H9 (cell line): ENCODE measurements around the gene CDK11A. TPM values are rescaled to one million over a fixed set of nuclear protein-coding genes. Genes with fewer than 3 reads are reported as not detected.

Experiments
- DNase-seq: peaks from one replicate; pipeline ENCODE4 v3.0.0-alpha.2; 2017
- H2AFZ ChIP-seq: one replicate; pipeline ENCODE4 v1.6.1; 2013; ENCODE audit warnings: mild to moderate bottlenecking, low read length, control low read depth, moderate library complexity
- H2AK5ac ChIP-seq: 2 replicates; pipeline ENCODE4 v1.6.1; 2013; ENCODE audit warnings: low read length, control low read depth, mixed read lengths; ENCODE audit not compliant: insufficient read length
- H2BK120ac ChIP-seq: one replicate; pipeline ENCODE4 v1.6.1; 2013; ENCODE audit warnings: low read depth, mild to moderate bottlenecking, low read length, control low read depth, inconsistent platforms; ENCODE audit not compliant: poor library complexity, severe bottlenecking
- H2BK12ac ChIP-seq: 2 replicates; pipeline ENCODE4 v1.6.1; 2013; ENCODE audit warnings: low read length, control low read depth, mixed read lengths, low read depth; ENCODE audit not compliant: insufficient read length
- H2BK15ac ChIP-seq: 2 replicates; pipeline ENCODE4 v1.6.1; 2013; ENCODE audit warnings: low read depth, low read length, control low read depth
- H2BK20ac ChIP-seq: one replicate; pipeline ENCODE4 v1.6.1; 2013; ENCODE audit warnings: low read depth, mild to moderate bottlenecking, low read length, control low read depth, inconsistent platforms; ENCODE audit not compliant: poor library complexity, severe bottlenecking
- H2BK5ac ChIP-seq: 2 replicates; pipeline ENCODE4 v1.6.1; 2013; ENCODE audit warnings: low read length, control low read depth, mixed read lengths; ENCODE audit not compliant: insufficient read length
- H3K14ac ChIP-seq: 2 replicates; pipeline ENCODE4 v1.6.1; 2013; ENCODE audit warnings: low read length, control low read depth; ENCODE audit not compliant: insufficient read depth
- H3K18ac ChIP-seq: 2 replicates; pipeline ENCODE4 v1.6.1; 2013; ENCODE audit warnings: low read depth, mild to moderate bottlenecking, mixed read lengths, low read length, control low read depth; ENCODE audit not compliant: insufficient read length
- H3K23ac ChIP-seq: 2 replicates; pipeline ENCODE4 v1.6.1; 2013; ENCODE audit warnings: low read length, control low read depth, mixed read lengths, low read depth; ENCODE audit not compliant: insufficient read length
- H3K23me2 ChIP-seq: 2 replicates; pipeline ENCODE4 v1.6.1; 2013; ENCODE audit warnings: low read depth, mild to moderate bottlenecking, mixed read lengths, low read length, control low read depth; ENCODE audit not compliant: insufficient read length, poor library complexity, severe bottlenecking
- H3K27ac ChIP-seq: 2 replicates; pipeline ENCODE4 v1.5.1; 2013; ENCODE audit warnings: low read length, control low read depth, mixed read lengths, low read depth; ENCODE audit not compliant: insufficient read length
- H3K27me3 ChIP-seq: 2 replicates; pipeline ENCODE4 v1.6.1; 2013; ENCODE audit warnings: low read length, control low read depth, inconsistent platforms; ENCODE audit not compliant: insufficient read depth
- H3K4ac ChIP-seq: 2 replicates; pipeline ENCODE4 v1.6.1; 2013; ENCODE audit warnings: low read depth, mild to moderate bottlenecking, control low read depth, inconsistent platforms, low read length, moderate library complexity
- H3K4me1 ChIP-seq: 2 replicates; pipeline ENCODE4 v1.6.1; 2013; ENCODE audit warnings: low read length, control low read depth, inconsistent platforms; ENCODE audit not compliant: insufficient read depth
- H3K4me2 ChIP-seq: 2 replicates; pipeline ENCODE4 v1.6.1; 2013; ENCODE audit warnings: low read length, control low read depth, mixed read lengths; ENCODE audit not compliant: insufficient read length, insufficient read depth
- H3K56ac ChIP-seq: 2 replicates; pipeline ENCODE4 v1.6.1; 2013; ENCODE audit warnings: low read depth, mild to moderate bottlenecking, mixed read lengths, low read length, control low read depth; ENCODE audit not compliant: insufficient read length
- H3K79me1 ChIP-seq: 2 replicates; pipeline ENCODE4 v1.6.1; 2013; ENCODE audit warnings: low read depth, mild to moderate bottlenecking, moderate library complexity, low read length, control low read depth, inconsistent platforms; ENCODE audit not compliant: insufficient read depth, poor library complexity, severe bottlenecking
- H3K79me2 ChIP-seq: 2 replicates; pipeline ENCODE4 v1.6.1; 2013; ENCODE audit warnings: low read length, control low read depth, inconsistent platforms; ENCODE audit not compliant: insufficient read depth
- H3K9ac ChIP-seq: 2 replicates; pipeline ENCODE4 v1.6.1; 2013; ENCODE audit warnings: low read length, control low read depth, mixed read lengths; ENCODE audit not compliant: insufficient read length; ENCODE audit errors: extremely low read depth
- H3K9me3 ChIP-seq: one replicate; pipeline ENCODE4 v1.6.1; 2013; ENCODE audit warnings: low read depth, low read length, inconsistent platforms; ENCODE audit not compliant: control insufficient read depth
- H3T11ph ChIP-seq: one replicate; pipeline ENCODE4 v1.6.1; 2013; ENCODE audit warnings: mild to moderate bottlenecking, low read length, control low read depth, inconsistent platforms
- H4K20me1 ChIP-seq: one replicate; pipeline ENCODE4 v1.6.1; 2013; ENCODE audit not compliant: control insufficient read depth, insufficient read length, insufficient read depth
- H4K5ac ChIP-seq: 2 replicates; pipeline ENCODE4 v1.6.1; 2013; ENCODE audit warnings: low read depth, mild to moderate bottlenecking, mixed read lengths, low read length, control low read depth; ENCODE audit not compliant: insufficient read length
- H4K8ac ChIP-seq: replicated peaks from 2 replicates; pipeline ENCODE4 v1.6.1; 2013; ENCODE audit warnings: low read length, control low read depth, mixed read lengths, low read depth; ENCODE audit not compliant: insufficient read length
- H4K91ac ChIP-seq: 2 replicates; pipeline ENCODE4 v1.6.1; 2013; ENCODE audit warnings: low read depth, mild to moderate bottlenecking, moderate library complexity, mixed read lengths, low read length, control low read depth; ENCODE audit not compliant: insufficient read length
- H3K27ac Mint-ChIP-seq, 3 experiments: 2 replicates in 2 of 3; 3 replicates in 1 of 3; pipeline ENCODE4 v1.8.0; 2020 to 2021; ENCODE audit warnings: mixed read lengths in 3 of 3, mild to moderate bottlenecking in 1 of 3, moderate library complexity in 1 of 3
- H3K27me3 Mint-ChIP-seq: 2 replicates; pipeline ENCODE4 v1.8.0; 2021; ENCODE audit warnings: low read depth, mild to moderate bottlenecking, moderate library complexity, mixed read lengths
- H3K36me3 Mint-ChIP-seq, 3 experiments: 2 replicates in 2 of 3; 3 replicates in 1 of 3; pipeline ENCODE4 v1.8.0; 2020 to 2021; ENCODE audit warnings: low read depth in 3 of 3, mixed read lengths in 3 of 3; ENCODE audit not compliant: insufficient read depth in 1 of 3
- H3K4me1 Mint-ChIP-seq, 2 experiments: 2 replicates each; pipeline ENCODE4 v1.8.0; 2020; ENCODE audit warnings: mixed read lengths in 2 of 2
- H3K4me3 Mint-ChIP-seq, 2 experiments: 2 replicates in 1 of 2; 3 replicates in 1 of 2; pipeline ENCODE4 v1.8.0; 2020 to 2021; ENCODE audit warnings: mild to moderate bottlenecking in 2 of 2, mixed read lengths in 2 of 2, moderate library complexity in 1 of 2
- H3K9me3 Mint-ChIP-seq, 2 experiments: 2 replicates in 1 of 2; 3 replicates in 1 of 2; pipeline ENCODE4 v1.8.0; 2020; ENCODE audit warnings: mild to moderate bottlenecking in 2 of 2, mixed read lengths in 2 of 2, moderate library complexity in 1 of 2
- CTCF ChIP-seq: fragments of 200-600 bp; sonication (generic); conservative IDR thresholded peaks from 3 replicates; pipeline ENCODE4 v1.8.0; 2021; ENCODE audit warnings: antibody characterized with exemption, mild to moderate bottlenecking
- WGBS: extraction: QIAGEN DNeasy Blood & Tissue Kit; methylation state at CpG from one replicate; pipeline ENCODE4 v1.1.7; 2013; ENCODE audit warnings: missing lambda C conversion rate, low lambda C conversion rate, mixed read lengths; ENCODE audit not compliant: insufficient read length; ENCODE audit errors: extremely low coverage; 5-methylcytosine and 5-hydroxymethylcytosine counted together
- total RNA-seq: library from RNA; stranded (reverse); gene quantifications from 2 replicates; pipeline ENCODE4 v1.2.1, GENCODE V29; 2021

CDK11A gene
- total RNA-seq, 1 experiment from 2014 or later: 49.5 TPM

- Histone ChIP-seq H3K4ac (no peak overlapping the region), H3K4me1 (no peaks in the 10 kb centered on the region), H2AFZ (no peak overlapping the region), H3K79me1 (peaks cover 6% of the 10 kb centered on the region), H2BK120ac (no peak overlapping the region), H2AK5ac (no peak overlapping the region), H3K9ac (no peak overlapping the region), H4K8ac (no peak overlapping the region), H2BK5ac (no peak overlapping the region), H4K20me1 (no peaks in the 10 kb centered on the region), H3K9me3 (no peaks in the 10 kb centered on the region), H3K79me2 (no peaks in the 10 kb centered on the region; the same call in 1 of the 2 replicates), H2BK15ac (no peak overlapping the region), H3K27ac (no peak overlapping the region), H2BK12ac (no peak overlapping the region), H3K23ac (no peak overlapping the region), H3K23me2 (no peaks in the 10 kb centered on the region), H2BK20ac (no peak overlapping the region), H4K5ac (no peak overlapping the region), H3K18ac (no peak overlapping the region), H3K4me2 (no peak overlapping the region), H4K91ac (no peak overlapping the region), H3K27me3 (no peaks in the 10 kb centered on the region), H3K14ac (no peak overlapping the region), H3T11ph (no peak overlapping the region), H3K56ac (no peak overlapping the region)
- no peak overlapping the region for H3K4me3 Mint-ChIP-seq
- no peaks in the 10 kb centered on the region for H3K4me1 Mint-ChIP-seq
- no peaks in the 10 kb centered on the region; a peak in 1 of 5 replicates for H3K9me3 Mint-ChIP-seq
- no peak for TF ChIP-seq CTCF
- no peak overlapping the region for H3K27ac Mint-ChIP-seq
- DNase-seq: no peak
- no CpG with 5 or more reads among the region's 20 CpGs for WGBS
- peaks cover 36 to 88% (median 76%) of the 10 kb centered on the region in 3 experiments for H3K36me3 Mint-ChIP-seq
- no peaks in the 10 kb centered on the region; the same call in 1 of the 2 replicates for H3K27me3 Mint-ChIP-seq
Measured at GRCh38 chr1:1760345-1760650, 36.1 kb upstream of the CDK11A start.
